Stimulated activated CD4-positive, alpha-beta T cell treated with anti-CD3 and anti-CD28 coated beads, Interleukin-1b, Interleukin-23, amount 100 ng/mL, for 48 hours (primary cell): ENCODE data around the gene RPS3A.
"Not testable (repeated sequence)": the region's sequence is repeated elsewhere in the genome, so short reads cannot be mapped to it uniquely, and the experiment has no call there.

Experiments used
- DNase-seq: peaks from one replicate; pipeline ENCODE4 v3.0.0-alpha.2; 2020

RPS3A gene

GRCh38 chr4:151117371-151117962, 18.0 kb downstream of the RPS3A start:
- DNase-seq, result peak; percentile 31

- DNase-seq, result no peak
Observed at GRCh38 chr4:151129796-151130195, 30.4 kb downstream of the RPS3A start.

- no peak for DNase-seq
Observed at GRCh38 chr4:151133311-151133710, 33.9 kb downstream of the RPS3A start.

- not testable (repeated sequence) for DNase-seq
Observed at GRCh38 chr4:151136048-151136447, 36.6 kb downstream of the RPS3A start.

- DNase-seq, result no peak
Observed at GRCh38 chr4:151139814-151140213, 40.4 kb downstream of the RPS3A start.

- DNase-seq, result no peak
Observed at GRCh38 chr4:151142758-151143157, 43.3 kb downstream of the RPS3A start.

GRCh38 chr4:151143162-151143561, 43.7 kb downstream of the RPS3A start:
- no peak for DNase-seq

- no peak for DNase-seq
Observed at GRCh38 chr4:151143811-151144210, 44.4 kb downstream of the RPS3A start.

- no peak for DNase-seq
Observed at GRCh38 chr4:151144329-151145072, 45.1 kb downstream of the RPS3A start.

GRCh38 chr4:151147000-151147399, 47.6 kb downstream of the RPS3A start:
- no peak for DNase-seq

GRCh38 chr4:151148261-151148660, 48.8 kb downstream of the RPS3A start:
- no peak for DNase-seq

GRCh38 chr4:151150821-151151580, 51.6 kb downstream of the RPS3A start:
- no peak for DNase-seq

- no peak for DNase-seq
Observed at GRCh38 chr4:151152028-151152427, 52.6 kb downstream of the RPS3A start.

GRCh38 chr4:151153585-151153984, 54.2 kb downstream of the RPS3A start:
- DNase-seq, result no peak
